ENCODE data around the gene ODF2L. TPM values are rescaled to one million over a fixed set of nuclear protein-coding genes. Genes with fewer than 3 reads are reported as not detected.

ODF2L gene
- total RNA-seq, 1 experiment from 2014 or later, result 33.6 TPM

- POLR2A ChIA-PET (ENCODE audit: unreplicated experiment), result interaction anchor here (0.5 kb wide), 1 partner anchor 14 kb away, joined by 3 read pairs; no protein-coding TSS in a partner anchor
- CTCF ChIA-PET, result interaction anchor here (0.6 kb wide), 1 partner anchor 227 kb away, joined by 3 read pairs; no protein-coding TSS in a partner anchor
- BruUV-seq (replicated peaks), result no TSS peak
- no peak overlapping the region; the same call in 1 of the 2 replicates for H3K27ac ChIP-seq
- H3K4me3 ChIP-seq, result no peak overlapping the region
- H3K9me2 ChIP-seq (ENCODE audit: insufficient read depth), result no peaks in the 10 kb centered on the region; the same call in 1 of the 2 replicates
- no peaks in the 10 kb centered on the region for H3K79me2 ChIP-seq (ENCODE audit: low read depth)
- no peaks in the 10 kb centered on the region for H4K20me1 ChIP-seq (ENCODE audit: insufficient read depth)
- no peaks in the 10 kb centered on the region for H3F3A ChIP-seq (ENCODE audit: insufficient read depth, low read depth)
- no peak overlapping the region for H3K4me2 ChIP-seq
- no peaks in the 10 kb centered on the region for H3K36me3 ChIP-seq (ENCODE audit: low read depth)
- H3K27me3 ChIP-seq (ENCODE audit: insufficient read depth, low read depth), result no peaks in the 10 kb centered on the region
- intact Hi-C loops (cut with micrococcal nuclease; ENCODE audit: unreplicated experiment), result no loop called here
- H3K4me1 ChIP-seq (replicated peaks; ENCODE audit: insufficient read depth), result peaks cover 29% of the 10 kb centered on the region
- TF ChIP-seq EZH2 (IDR thresholded peaks at IDR 0.05; ENCODE audit: low read depth) (no peak), CTCF (conservative IDR thresholded peaks at IDR 0.05) (no peak)
- H2AFZ ChIP-seq, result no peak overlapping the region; the same call in 1 of the 2 replicates
- no peaks in the 10 kb centered on the region for H3K9me3 ChIP-seq (ENCODE audit: insufficient read depth, low read depth)
- DNase-seq, result peak in 1 of 2 experiments; percentile 11
These were observed 25.6 kb upstream of the ODF2L start for GRCh38 chr1:86421601-86422280.

GRCh38 chr1:86419277-86419903 is 23.3 kb upstream of the ODF2L start:
- no peaks in the 10 kb centered on the region for H4K20me1 ChIP-seq (ENCODE audit: insufficient read depth)
- CTCF ChIA-PET, result no interaction called here
- no TSS peak for BruUV-seq (replicated peaks)
- intact Hi-C loops (cut with micrococcal nuclease; ENCODE audit: unreplicated experiment), result loop anchor here (1.0 to 2.0 kb wide), 3 partner anchors 39 to 83 kb away; no protein-coding TSS in a partner anchor
- peaks cover 36% of the 10 kb centered on the region for H3K4me1 ChIP-seq (replicated peaks; ENCODE audit: insufficient read depth)
- H3F3A ChIP-seq (ENCODE audit: insufficient read depth, low read depth), result no peaks in the 10 kb centered on the region
- peak; percentile 85 for TF ChIP-seq CTCF (conservative IDR thresholded peaks at IDR 0.05)
- TF ChIP-seq EZH2 (IDR thresholded peaks at IDR 0.05; ENCODE audit: low read depth), result no peak
- no peak overlapping the region for H3K4me3 ChIP-seq
- POLR2A ChIA-PET (ENCODE audit: unreplicated experiment), result no interaction called here
- peak overlapping the region; percentile 39; the same call in 1 of the 2 replicates for H3K4me2 ChIP-seq
- no peaks in the 10 kb centered on the region for H3K79me2 ChIP-seq (ENCODE audit: low read depth)
- H3K9me2 ChIP-seq (ENCODE audit: insufficient read depth), result no peaks in the 10 kb centered on the region; the same call in 1 of the 2 replicates
- peak overlapping the region; percentile 66; the same call in 1 of the 2 replicates for H2AFZ ChIP-seq
- no peak overlapping the region for H3K27ac ChIP-seq
- peak; percentile 55 to 62 for DNase-seq
- no peaks in the 10 kb centered on the region for H3K36me3 ChIP-seq (ENCODE audit: low read depth)
- H3K9me3 ChIP-seq (ENCODE audit: insufficient read depth, low read depth), result no peaks in the 10 kb centered on the region
- no peaks in the 10 kb centered on the region for H3K27me3 ChIP-seq (ENCODE audit: insufficient read depth, low read depth)

- Histone ChIP-seq H3K36me3 (ENCODE audit: low read depth) (no peaks in the 10 kb centered on the region), H4K20me1 (ENCODE audit: insufficient read depth) (no peaks in the 10 kb centered on the region), H2AFZ (no peak overlapping the region), H3K79me2 (ENCODE audit: low read depth) (no peaks in the 10 kb centered on the region), H3K4me3 (no peak overlapping the region), H3K9me2 (ENCODE audit: insufficient read depth) (no peaks in the 10 kb centered on the region; the same call in 1 of the 2 replicates), H3F3A (ENCODE audit: insufficient read depth, low read depth) (no peaks in the 10 kb centered on the region), H3K27ac (no peak overlapping the region), H3K27me3 (ENCODE audit: insufficient read depth, low read depth) (no peaks in the 10 kb centered on the region), H3K4me1 (replicated peaks; ENCODE audit: insufficient read depth) (peaks cover 18% of the 10 kb centered on the region), H3K4me2 (no peak overlapping the region), H3K9me3 (ENCODE audit: insufficient read depth, low read depth) (no peaks in the 10 kb centered on the region)
- TF ChIP-seq EZH2 (IDR thresholded peaks at IDR 0.05; ENCODE audit: low read depth) (no peak), CTCF (conservative IDR thresholded peaks at IDR 0.05) (no peak)
- intact Hi-C loops (cut with micrococcal nuclease; ENCODE audit: unreplicated experiment), result no loop called here
- ChIA-PET POLR2A (ENCODE audit: unreplicated experiment) (interaction anchor here (0.6 to 0.7 kb wide), 2 partner anchors 302 to 708 kb away, joined by 3 to 4 read pairs; partner anchors contain the start of gene ZNHIT6), CTCF (interaction anchor here (0.7 kb wide), 1 partner anchor 1879 kb away, joined by 4 read pairs; no protein-coding TSS in a partner anchor)
- BruUV-seq (replicated peaks), result no TSS peak
- peak; percentile 14 to 74 for DNase-seq
These were observed 20.2 kb upstream of the ODF2L start for GRCh38 chr1:86416343-86416742.

Data from PC-9 (cell line).